Thoracic aorta (tissue), 2 donors: ENCODE measurements around the gene MC4R. TPM values are rescaled to one million over a fixed set of nuclear protein-coding genes. Genes with fewer than 3 reads are reported as not detected.

ENCODE experiments used
- ATAC-seq: fragments of 150-250 bp; one replicate; pipeline ENCODE4 v1.8.0; 2017; ENCODE audit warnings: low read depth; ENCODE audit not compliant: insufficient number of reproducible peaks, low FRiP score
- DNase-seq: peaks from one replicate; pipeline ENCODE4 v3.0.0-alpha.2; 2020; ENCODE audit warnings: low spot score
- H3K27ac ChIP-seq, 2 donors: fragments of 200-600 bp; sonication (generic); 1 replicate in 1 of 2; 2 replicates in 1 of 2; pipeline ENCODE4 v1.5.1; 2016; ENCODE audit warnings: mild to moderate bottlenecking in 2 of 2, moderate library complexity in 2 of 2
- H3K27me3 ChIP-seq: fragments of 200-600 bp; sonication (generic); replicated peaks from 2 replicates; pipeline ENCODE4 v1.6.0; 2016; ENCODE audit warnings: mild to moderate bottlenecking; ENCODE audit not compliant: insufficient read depth
- H3K36me3 ChIP-seq: fragments of 200-600 bp; sonication (generic); one replicate; pipeline ENCODE4 v1.5.1; 2016
- H3K4me1 ChIP-seq, 2 donors: fragments of 200-600 bp; sonication (generic); 1 replicate in 1 of 2; 2 replicates in 1 of 2; pipeline versions ENCODE4 v1.5.1 to v1.6.0; 2016; ENCODE audit warnings: low read depth in 2 of 2, mild to moderate bottlenecking in 1 of 2; ENCODE audit not compliant: control insufficient read depth in 1 of 2
- H3K4me3 ChIP-seq: fragments of 200-600 bp; sonication (generic); 2 replicates; pipeline ENCODE4 v1.5.1; 2016; ENCODE audit warnings: mild to moderate bottlenecking
- H3K9me3 ChIP-seq: fragments of 200-600 bp; sonication (generic); 2 replicates; pipeline ENCODE4 v1.5.1; 2016
- CTCF ChIP-seq: fragments of 200-600 bp; sonication (generic); IDR thresholded peaks from one replicate; pipeline ENCODE4 v1.5.1; 2019; ENCODE audit warnings: antibody characterized with exemption
- total RNA-seq, 2 donors: library from RNA; depleted of rRNA; stranded (reverse); fragments of >200 nt; gene quantifications; one replicate each; pipeline versions ENCODE4 v1.1.0 to v1.2.3, GENCODE V29; 2016

MC4R gene
- total RNA-seq, 2 donors from 2014 or later, result not detected

- H3K36me3 ChIP-seq, result no peaks in the 10 kb centered on the region
- no peak overlapping the region for H3K4me3 ChIP-seq
- no peaks in the 10 kb centered on the region for H3K4me1 ChIP-seq
- no peaks in the 10 kb centered on the region for H3K27me3 ChIP-seq
- no peaks in the 10 kb centered on the region for H3K9me3 ChIP-seq
- no peak for TF ChIP-seq CTCF
- H3K27ac ChIP-seq, result no peak overlapping the region
- ATAC-seq (no peak), DNase-seq (no peak)
Measured at GRCh38 chr18:60389314-60389713, 16.7 kb upstream of the MC4R start.

- no peaks in the 10 kb centered on the region for H3K36me3 ChIP-seq
- H3K9me3 ChIP-seq, result no peaks in the 10 kb centered on the region
- no peak for DNase-seq
- H3K27me3 ChIP-seq, result no peaks in the 10 kb centered on the region
- H3K4me1 ChIP-seq, result no peaks in the 10 kb centered on the region
- H3K4me3 ChIP-seq, result no peak overlapping the region
- ATAC-seq, result no peak
- no peak for TF ChIP-seq CTCF
- no peak overlapping the region for H3K27ac ChIP-seq
Measured at GRCh38 chr18:60385693-60386092, 13.1 kb upstream of the MC4R start.

- DNase-seq, result no peak
- TF ChIP-seq CTCF, result no peak
- Histone ChIP-seq H3K27me3 (no peaks in the 10 kb centered on the region), H3K9me3 (no peaks in the 10 kb centered on the region), H3K27ac (no peak overlapping the region), H3K4me3 (no peak overlapping the region), H3K36me3 (no peaks in the 10 kb centered on the region), H3K4me1 (no peaks in the 10 kb centered on the region)
- no peak for ATAC-seq
Measured at GRCh38 chr18:60383893-60384292, 11.3 kb upstream of the MC4R start.

- H3K4me1 ChIP-seq, result no peaks in the 10 kb centered on the region
- TF ChIP-seq CTCF, result no peak
- H3K27ac ChIP-seq, result no peak overlapping the region
- DNase-seq (no peak), ATAC-seq (no peak)
- no peak overlapping the region for H3K4me3 ChIP-seq
- H3K27me3 ChIP-seq, result no peaks in the 10 kb centered on the region
- no peaks in the 10 kb centered on the region for H3K9me3 ChIP-seq
- H3K36me3 ChIP-seq, result no peaks in the 10 kb centered on the region
Measured at GRCh38 chr18:60377778-60378469, 5.3 kb upstream of the MC4R start.

- no peaks in the 10 kb centered on the region for H3K9me3 ChIP-seq
- no peak for DNase-seq
- no peak for ATAC-seq
- no peaks in the 10 kb centered on the region for H3K27me3 ChIP-seq
- H3K27ac ChIP-seq, result no peak overlapping the region
- TF ChIP-seq CTCF, result no peak
- H3K4me3 ChIP-seq, result no peak overlapping the region
- no peaks in the 10 kb centered on the region for H3K4me1 ChIP-seq
- H3K36me3 ChIP-seq, result no peaks in the 10 kb centered on the region
Measured at GRCh38 chr18:60372132-60372531, 443 bp downstream of the MC4R start.
